GM12878 (cell line): ENCODE measurements around the gene ANTXR1. TPM values are rescaled to one million over a fixed set of nuclear protein-coding genes. Genes with fewer than 3 reads are reported as not detected.

Experiments
- ATAC-seq: fragments of 200-7000 bp; cut with Tn5 transposase; 3 replicates; pipeline ENCODE4 v1.9.1; 2020; ENCODE audit warnings: mild to moderate bottlenecking, moderate library complexity
- BruUV-seq: library from RNA; stranded (reverse); fragments of 400-500 nt; replicated peaks from 2 replicates; lab custom pipeline; 2021; lab: Mats Ljungman, UMichigan
- CTCF ChIA-PET: fragments of 300-600 bp; sonication (Branson Sonifier 250); formaldehyde crosslinking; extraction: SDS; loops from one replicate; lab custom pipeline; 2021; ENCODE audit warnings: inconsistent platforms; lab: Yijun Ruan, JAX
- POLR2A ChIA-PET: fragments of 350-600 bp; formaldehyde crosslinking; extraction: SDS; loops from one replicate; lab custom pipeline; 2021; ENCODE audit warnings: inconsistent platforms; lab: Charles Lee
- RAD21 ChIA-PET: fragments of 300-600 bp; sonication (Branson Sonifier 250); formaldehyde crosslinking; loops from one replicate; lab custom pipeline; 2023; ENCODE audit warnings: antibody characterized with exemption; ENCODE audit not compliant: unreplicated experiment; lab: Charles Lee
- SMC1A ChIA-PET: fragments of 300-600 bp; sonication (Branson Sonifier 250); formaldehyde crosslinking; loops from one replicate; lab custom pipeline; 2023; ENCODE audit not compliant: unreplicated experiment, uncharacterized antibody; lab: Charles Lee
- DNase-seq: peaks from one replicate; pipeline ENCODE4 v3.0.0-alpha.2; 2011; ENCODE audit warnings: low read depth, low spot score
- FAIRE-seq: peaks from 3 replicates; lab custom pipeline; 2011; peaks lifted over from hg19 to GRCh38; lab: Jason Lieb, UNC
- H2AFZ ChIP-seq: 2 replicates; pipeline ENCODE4 v1.6.0; 2011; ENCODE audit warnings: low read depth, low read length, control low read depth; ENCODE audit not compliant: control insufficient read depth
- H3K27ac ChIP-seq: 2 replicates; pipeline ENCODE4 v1.5.1; 2011; ENCODE audit warnings: control low read depth; ENCODE audit not compliant: control insufficient read depth, insufficient read depth
- H3K27me3 ChIP-seq, 2 experiments: replicated peaks in 1 of 2; 2 replicates each; pipeline versions ENCODE4 v1.6.0 to v1.6.1; 2011; ENCODE audit warnings: low read length in 1 of 2; ENCODE audit not compliant: control insufficient read depth in 2 of 2, insufficient read depth in 2 of 2
- H3K36me3 ChIP-seq, 2 experiments: 2 replicates each; pipeline ENCODE4 v1.5.1; 2011; ENCODE audit warnings: low read length in 1 of 2; ENCODE audit not compliant: control insufficient read depth in 2 of 2, insufficient read depth in 2 of 2
- H3K4me1 ChIP-seq: 2 replicates; pipeline ENCODE4 v1.6.1; 2011; ENCODE audit warnings: mild to moderate bottlenecking, low read length, moderate library complexity, mixed read lengths; ENCODE audit not compliant: control insufficient read depth, insufficient read depth
- H3K4me2 ChIP-seq: 2 replicates; pipeline ENCODE4 v1.6.0; 2011; ENCODE audit warnings: control low read depth; ENCODE audit not compliant: control insufficient read depth, insufficient read depth
- H3K4me3 ChIP-seq: fragments of 200-600 bp; sonication (generic); 2 replicates; pipeline ENCODE4 v1.5.1; 2016
- H3K79me2 ChIP-seq: 2 replicates; pipeline ENCODE4 v1.6.0; 2011; ENCODE audit warnings: low read length; ENCODE audit not compliant: control insufficient read depth, insufficient read depth
- H3K9ac ChIP-seq: 2 replicates; pipeline ENCODE4 v1.8.0; 2011; ENCODE audit warnings: low read length, control low read depth, mixed read lengths; ENCODE audit not compliant: control insufficient read depth, insufficient read depth
- H3K9me3 ChIP-seq: replicated peaks from 3 replicates; pipeline ENCODE4 v1.5.1; 2011; ENCODE audit warnings: mild to moderate bottlenecking, low read length; ENCODE audit not compliant: control insufficient read depth, insufficient read depth
- H4K20me1 ChIP-seq: 2 replicates; pipeline ENCODE4 v1.6.0; 2011; ENCODE audit not compliant: control insufficient read depth, insufficient read depth
- CBX3 ChIP-seq: fragments of 200-600 bp; sonication (generic); IDR thresholded peaks from 2 replicates; pipeline ENCODE4 v1.6.1; 2016; ENCODE audit warnings: low read depth, borderline replicate concordance
- CEBPB ChIP-seq, 2 experiments: fragments of 150-350 bp in 1 of 2; IDR thresholded peaks; 2 replicates each; pipeline ENCODE4 v1.6.1; 2012 to 2014; ENCODE audit warnings: low read depth in 2 of 2, low read length in 2 of 2, borderline replicate concordance in 1 of 2, inconsistent platforms in 1 of 2
- CEBPZ ChIP-seq: fragments of 150-350 bp; IDR thresholded peaks from 2 replicates; pipeline ENCODE4 v1.6.1; 2016; ENCODE audit warnings: low read depth, low read length
- LARP7 ChIP-seq: fragments of 450-650 bp; IDR thresholded peaks from 2 replicates; pipeline ENCODE4 v1.6.1; 2017; ENCODE audit warnings: mild to moderate bottlenecking
- SKIL ChIP-seq: fragments of 450-650 bp; IDR thresholded peaks from 2 replicates; pipeline ENCODE4 v1.6.1; 2017; ENCODE audit warnings: mild to moderate bottlenecking, low read depth, inconsistent platforms; ENCODE audit not compliant: poor library complexity, severe bottlenecking
- WRNIP1 ChIP-seq: IDR thresholded peaks from 2 replicates; pipeline ENCODE4 v1.6.1; 2011; ENCODE audit warnings: low read depth, low read length, improper control_type of control experiment, borderline replicate concordance
- YBX1 ChIP-seq: fragments of 450-650 bp; IDR thresholded peaks from 2 replicates; pipeline ENCODE4 v1.6.1; 2016; ENCODE audit warnings: antibody characterized with exemption
- WGBS: methylation state at CpG from one replicate; pipeline ENCODE4 v1.1.6; 2016; ENCODE audit warnings: low lambda C conversion rate; ENCODE audit not compliant: insufficient replicate concordance, insufficient coverage; ENCODE audit errors: missing lambda C conversion rate; 5-methylcytosine and 5-hydroxymethylcytosine counted together
- in situ Hi-C: fragments of 300-500 bp; cut with MboI; formaldehyde crosslinking; loops from 9 replicates; pipeline ENCODE4 v1.14.3; 2018; ENCODE audit warnings: mixed read lengths
- intact Hi-C: fragments of 100-400 bp; cut with micrococcal nuclease; formaldehyde crosslinking; loops from one replicate; pipeline ENCODE4 v1.14.2; 2022; ENCODE audit not compliant: unreplicated experiment
- polyA plus RNA-seq, 11 experiments: library from polyadenylated mRNA; depleted of rRNA in 4 of 11; unstranded in 6 of 11; stranded (reverse) in 5 of 11; fragments of >200 nt; fragmentation: Nextera tagmentation in 4 of 11; fragmentation: Illumina TruSeq in 1 of 11; extraction: Ambion mirVana in 4 of 11; extraction: Trizol in 1 of 11; gene quantifications; 1 replicate in 1 of 11; 2 replicates in 10 of 11; pipeline versions ENCODE4 v1.2.1 to v1.2.3, GENCODE V29; 2011 to 2016; ENCODE audit warnings: inconsistent platforms in 2 of 11, missing spikeins in 2 of 11, low read depth in 1 of 11
- total RNA-seq, 4 experiments: library from RNA; depleted of rRNA in 3 of 4; stranded (reverse); fragments of >200 nt in 3 of 4; fragmentation: Illumina TruSeq in 1 of 4; extraction: Trizol in 1 of 4; gene quantifications; 2 replicates each; pipeline versions ENCODE4 v1.2.1 to v1.2.3, GENCODE V29; 2013 to 2021
- TF ChIP-seq, protein P1 (sequence below): fragments of 450-650 bp; IDR thresholded peaks from 2 replicates; pipeline ENCODE4 v1.6.1; 2018; ENCODE audit warnings: mild to moderate bottlenecking, low read depth, moderate library complexity; ENCODE audit not compliant: partially characterized antibody

Gene ANTXR1
- total and polyA plus RNA-seq, 10 of the 15 experiments (the other 5 are each of a cell fraction or from before 2014, with no cell fraction given), result 0.09 to 0.26 TPM; not detected in 8

DNA sequence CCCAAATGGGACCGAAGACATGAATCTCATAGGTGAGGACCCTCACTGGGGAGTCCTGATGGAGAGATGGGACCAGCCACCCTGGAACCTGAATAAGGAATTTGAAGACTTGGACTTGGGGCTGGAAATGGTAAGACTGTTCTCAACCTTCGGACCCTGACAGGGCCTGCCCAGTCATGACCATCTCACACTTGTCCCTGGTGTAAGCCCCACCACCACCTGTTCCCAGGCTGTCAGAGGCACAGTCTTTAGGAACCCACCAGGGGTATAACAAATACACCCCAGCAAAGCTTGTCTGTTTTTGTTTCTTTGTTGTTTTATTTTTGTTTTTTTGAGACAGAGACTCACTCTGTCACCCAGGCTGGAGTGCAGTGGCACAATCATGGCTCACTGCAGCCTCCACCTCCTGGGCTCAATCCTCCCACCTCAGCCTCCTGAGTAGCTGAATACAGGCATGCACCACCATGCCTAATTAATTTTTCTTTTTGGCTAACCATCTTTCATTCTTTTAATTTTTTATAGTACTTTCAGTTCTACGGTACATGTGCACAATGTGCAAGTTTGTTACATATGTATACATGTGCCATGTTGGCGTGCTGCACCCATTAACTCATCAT, 267.9 kb downstream of the ANTXR1 start:
- H2AFZ ChIP-seq, result no peak overlapping the region
- no peak for ATAC-seq
- no peak overlapping the region for H3K9ac ChIP-seq
- no peak for DNase-seq
- RAD21 ChIA-PET, result no interaction called here
- BruUV-seq, result no TSS peak
- H3K27me3 ChIP-seq, result no peaks in the 10 kb centered on the region
- WGBS, result 57% methylated on average over 4 of the region's 4 CpGs
- in situ Hi-C loops (no loop called here), intact Hi-C loops (no loop called here)
- CTCF ChIA-PET, result no interaction called here
- H3K4me2 ChIP-seq, result no peak overlapping the region
- no peaks in the 10 kb centered on the region for H3K9me3 ChIP-seq
- no peaks in the 10 kb centered on the region for H3K36me3 ChIP-seq
- POLR2A ChIA-PET, result no interaction called here
- no peak overlapping the region for H3K27ac ChIP-seq
- H4K20me1 ChIP-seq, result no peaks in the 10 kb centered on the region
- H3K4me1 ChIP-seq, result no peaks in the 10 kb centered on the region
- H3K4me3 ChIP-seq, result no peak overlapping the region
- no peak for FAIRE-seq
- no peaks in the 10 kb centered on the region for H3K79me2 ChIP-seq
- TF ChIP-seq, protein P1, sequence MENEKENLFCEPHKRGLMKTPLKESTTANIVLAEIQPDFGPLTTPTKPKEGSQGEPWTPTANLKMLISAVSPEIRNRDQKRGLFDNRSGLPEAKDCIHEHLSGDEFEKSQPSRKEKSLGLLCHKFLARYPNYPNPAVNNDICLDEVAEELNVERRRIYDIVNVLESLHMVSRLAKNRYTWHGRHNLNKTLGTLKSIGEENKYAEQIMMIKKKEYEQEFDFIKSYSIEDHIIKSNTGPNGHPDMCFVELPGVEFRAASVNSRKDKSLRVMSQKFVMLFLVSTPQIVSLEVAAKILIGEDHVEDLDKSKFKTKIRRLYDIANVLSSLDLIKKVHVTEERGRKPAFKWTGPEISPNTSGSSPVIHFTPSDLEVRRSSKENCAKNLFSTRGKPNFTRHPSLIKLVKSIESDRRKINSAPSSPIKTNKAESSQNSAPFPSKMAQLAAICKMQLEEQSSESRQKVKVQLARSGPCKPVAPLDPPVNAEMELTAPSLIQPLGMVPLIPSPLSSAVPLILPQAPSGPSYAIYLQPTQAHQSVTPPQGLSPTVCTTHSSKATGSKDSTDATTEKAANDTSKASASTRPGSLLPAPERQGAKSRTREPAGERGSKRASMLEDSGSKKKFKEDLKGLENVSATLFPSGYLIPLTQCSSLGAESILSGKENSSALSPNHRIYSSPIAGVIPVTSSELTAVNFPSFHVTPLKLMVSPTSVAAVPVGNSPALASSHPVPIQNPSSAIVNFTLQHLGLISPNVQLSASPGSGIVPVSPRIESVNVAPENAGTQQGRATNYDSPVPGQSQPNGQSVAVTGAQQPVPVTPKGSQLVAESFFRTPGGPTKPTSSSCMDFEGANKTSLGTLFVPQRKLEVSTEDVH, result no peak
- no peak for TF ChIP-seq WRNIP1
- TF ChIP-seq CEBPB (IDR thresholded peaks at IDR 0.05; ENCODE audit: borderline replicate concordance in 1 of 2, low read depth in 2 of 2, low read length in 2 of 2), result no peak
- no peak for TF ChIP-seq LARP7
- no peak for TF ChIP-seq SKIL
- TF ChIP-seq CBX3, result no peak
- TF ChIP-seq YBX1, result no peak
- TF ChIP-seq CEBPZ, result no peak
- SMC1A ChIA-PET, result no interaction called here
